ENCODE data around the gene SDK2.
"Not testable (repeated sequence)": the region's sequence is repeated elsewhere in the genome, so short reads cannot be mapped to it uniquely, and the experiment has no call there.

The SDK2 gene

GRCh38 chr17:73474370-73474988 lies 169.8 kb downstream of the SDK2 start:
- DNase-seq: no peak

GRCh38 chr17:73472715-73473114 lies 171.5 kb downstream of the SDK2 start:
- DNase-seq: not testable (repeated sequence)

GRCh38 chr17:73471924-73472323 lies 172.3 kb downstream of the SDK2 start:
- no peak for DNase-seq

DNA sequence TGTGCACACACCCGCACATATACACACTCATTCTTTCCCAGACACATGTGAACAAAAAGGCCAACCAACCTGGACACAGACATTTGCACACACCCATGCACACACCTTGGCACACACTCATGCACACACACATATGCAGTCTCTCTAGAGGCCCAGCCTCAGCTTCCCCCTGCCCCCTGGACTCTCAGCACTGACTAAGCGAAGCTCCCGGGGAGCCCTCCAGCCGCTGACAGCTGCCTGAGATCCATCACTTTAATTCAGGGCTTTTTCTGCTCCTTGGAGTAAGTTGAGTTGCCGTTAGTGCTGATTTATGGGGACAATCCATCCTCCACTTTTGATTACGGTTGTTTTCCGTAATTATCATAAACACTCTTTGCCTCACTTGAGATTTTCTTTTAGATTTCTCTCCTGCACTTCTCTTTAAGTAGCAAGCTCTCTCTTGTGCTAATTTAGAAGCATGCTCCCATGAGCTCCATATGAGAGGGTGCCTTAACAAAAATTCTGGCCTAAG lies 173.9 kb downstream of the SDK2 start:
- DNase-seq: no peak

DNA sequence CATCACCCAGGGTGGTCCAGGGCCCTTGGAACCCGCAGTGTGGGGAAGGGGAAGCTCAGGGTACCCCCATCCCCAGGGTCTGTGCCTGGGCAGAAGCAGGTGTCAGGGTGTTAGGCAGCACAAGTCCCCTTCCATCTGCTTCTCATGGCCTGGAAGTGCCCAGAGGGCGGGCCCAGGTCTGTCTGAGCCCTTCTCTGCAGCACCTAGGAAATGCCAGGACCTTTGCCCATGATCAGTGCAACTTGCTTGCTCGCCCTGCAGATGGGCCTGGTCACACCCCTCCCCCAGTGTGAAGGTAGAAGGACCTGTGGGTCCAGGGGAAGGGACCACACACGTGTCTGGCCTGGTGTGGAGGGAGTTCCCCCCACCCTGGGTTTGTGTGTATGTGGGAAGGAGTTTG lies 174.9 kb downstream of the SDK2 start:
- no peak for DNase-seq

DNA sequence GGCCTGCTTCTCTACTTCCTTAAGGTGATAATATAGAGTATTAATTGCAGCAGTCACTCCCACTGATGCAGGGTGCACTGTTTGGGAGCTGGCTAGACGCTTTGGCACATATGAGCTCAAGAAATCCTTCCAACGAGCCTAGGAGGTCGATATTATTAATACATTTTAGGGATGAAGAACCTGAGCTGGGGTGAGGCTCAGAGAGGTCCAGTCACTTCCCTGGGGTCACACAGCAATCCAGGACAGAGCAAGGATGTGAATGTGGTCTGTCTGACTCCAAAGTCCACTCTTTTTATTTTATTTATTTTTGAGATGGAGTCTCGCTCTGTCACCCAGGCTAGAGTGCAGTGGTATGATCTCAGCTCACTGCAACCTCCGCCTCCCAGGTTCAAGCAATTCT lies 176.0 kb downstream of the SDK2 start:
- no peak for DNase-seq

DNA sequence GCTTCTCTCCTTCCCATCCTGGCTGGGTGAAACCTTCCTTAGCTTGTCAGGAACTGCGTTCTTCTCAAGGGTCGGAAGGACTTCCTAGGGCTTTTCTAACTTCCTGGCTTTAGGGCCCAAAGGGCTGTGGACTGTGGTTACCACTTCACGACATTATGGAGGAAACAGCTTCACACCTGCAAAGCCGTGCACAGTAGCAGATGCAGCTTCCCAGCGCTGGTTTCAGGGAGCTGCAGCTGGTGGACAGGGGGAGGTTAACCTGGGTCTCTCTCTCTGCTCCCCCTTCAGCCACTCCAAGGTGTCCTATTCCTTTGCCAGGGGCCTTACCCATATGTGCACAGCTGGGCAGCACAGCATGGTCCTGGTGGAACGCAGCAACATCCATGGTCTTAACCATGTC lies 176.6 kb downstream of the SDK2 start:
- DNase-seq: no peak

- DNase-seq: no peak
Observed at GRCh38 chr17:73466704-73467433, 177.4 kb downstream of the SDK2 start.

DNA sequence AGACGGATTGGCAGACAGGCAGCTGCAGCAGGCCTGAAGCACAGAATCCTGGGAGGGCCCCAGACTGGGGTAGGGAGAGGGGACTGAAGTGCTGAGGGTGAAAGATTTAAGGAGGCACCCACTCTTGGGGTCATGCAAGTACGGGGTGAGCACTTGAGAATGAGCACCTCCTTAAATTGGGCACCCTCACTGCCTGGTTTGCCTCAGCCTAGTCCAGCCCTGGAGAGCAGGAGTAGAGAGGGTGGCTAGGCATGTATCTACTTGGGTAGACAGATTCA lies 178.4 kb downstream of the SDK2 start:
- DNase-seq: no peak

GRCh38 chr17:73465130-73465952 lies 178.9 kb downstream of the SDK2 start:
- DNase-seq: no peak

- no peak for DNase-seq
Observed at GRCh38 chr17:73464447-73464846, 179.8 kb downstream of the SDK2 start.

GRCh38 chr17:73463821-73464220 lies 180.4 kb downstream of the SDK2 start:
- DNase-seq: no peak

GRCh38 chr17:73462823-73463222 lies 181.4 kb downstream of the SDK2 start:
- DNase-seq: no peak

DNA sequence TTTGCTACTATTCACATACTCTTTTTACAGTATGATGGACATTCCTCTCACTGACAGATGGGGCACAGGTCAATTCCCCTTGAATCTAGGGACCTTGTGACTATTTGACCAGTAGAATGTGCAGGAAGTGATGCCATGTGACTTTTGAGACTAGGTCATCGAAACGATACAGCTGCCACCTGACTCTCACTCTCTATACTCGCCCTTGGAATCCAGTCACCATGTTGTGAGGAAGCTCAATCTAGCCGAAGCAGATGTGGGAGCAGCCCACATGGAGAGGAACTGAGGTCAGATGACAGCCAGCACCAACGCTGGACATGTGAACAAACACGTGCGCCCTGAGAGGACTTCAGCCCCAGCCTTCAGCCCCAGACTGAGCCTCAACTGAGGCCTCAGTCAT lies 184.3 kb downstream of the SDK2 start:
- DNase-seq: no peak

DNA sequence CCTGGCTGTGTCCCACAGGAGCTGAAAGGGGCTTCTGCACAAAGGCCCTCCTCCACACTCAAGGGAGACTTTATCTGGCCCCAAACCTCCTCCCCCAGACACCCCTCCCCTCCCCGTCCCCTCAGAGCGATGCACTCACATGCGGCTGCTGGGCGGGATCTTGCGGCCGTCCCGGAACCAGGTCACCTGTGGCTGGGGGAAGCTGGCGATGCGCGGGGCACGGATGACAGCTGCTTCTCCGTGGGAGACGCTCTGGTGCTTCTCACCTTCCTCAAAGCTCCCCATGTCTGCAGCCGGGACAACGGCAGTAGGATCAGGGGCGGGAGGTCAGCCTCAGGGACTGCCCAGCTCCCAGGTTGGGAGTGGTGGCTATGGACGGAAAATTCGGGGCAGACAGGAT lies 188.5 kb downstream of the SDK2 start:
- no peak for DNase-seq

DNA sequence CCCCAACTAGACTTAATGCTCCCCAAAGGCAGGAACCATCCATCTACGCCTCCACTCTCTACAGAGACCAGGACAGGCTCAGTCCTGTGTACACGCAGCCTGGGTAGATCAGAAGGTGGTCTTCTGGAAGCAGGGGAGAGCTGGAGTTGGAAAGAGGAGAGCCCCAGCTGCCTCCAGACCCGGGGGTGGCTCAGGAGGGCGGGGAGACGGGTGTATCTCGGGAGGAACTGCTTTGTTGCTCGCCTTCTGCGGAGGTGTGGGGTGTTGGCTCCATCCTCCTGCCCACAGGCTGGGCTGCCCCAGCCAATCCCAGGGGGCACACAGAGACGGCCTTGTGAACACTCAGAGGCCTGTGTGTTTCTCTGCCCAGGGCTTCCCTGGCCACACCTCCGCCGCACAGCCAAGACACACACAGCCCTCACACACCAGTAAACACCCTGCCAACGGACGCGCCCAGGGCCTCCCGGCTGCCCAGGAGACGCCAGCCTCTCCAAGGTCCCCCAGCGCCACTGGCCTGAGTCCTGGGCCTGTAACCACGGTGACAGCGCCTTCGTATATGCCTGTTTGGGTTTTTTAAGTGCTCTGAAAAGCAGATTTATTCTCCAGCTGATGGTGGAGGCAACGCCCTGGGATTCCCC lies 189.1 kb downstream of the SDK2 start:
- DNase-seq: no peak

- DNase-seq: not testable (repeated sequence)
Observed at GRCh38 chr17:73453494-73453893, 190.8 kb downstream of the SDK2 start.

GRCh38 chr17:73453090-73453489 lies 191.2 kb downstream of the SDK2 start:
- no peak for DNase-seq

GRCh38 chr17:73452009-73452408 lies 192.2 kb downstream of the SDK2 start:
- no peak for DNase-seq

DNA sequence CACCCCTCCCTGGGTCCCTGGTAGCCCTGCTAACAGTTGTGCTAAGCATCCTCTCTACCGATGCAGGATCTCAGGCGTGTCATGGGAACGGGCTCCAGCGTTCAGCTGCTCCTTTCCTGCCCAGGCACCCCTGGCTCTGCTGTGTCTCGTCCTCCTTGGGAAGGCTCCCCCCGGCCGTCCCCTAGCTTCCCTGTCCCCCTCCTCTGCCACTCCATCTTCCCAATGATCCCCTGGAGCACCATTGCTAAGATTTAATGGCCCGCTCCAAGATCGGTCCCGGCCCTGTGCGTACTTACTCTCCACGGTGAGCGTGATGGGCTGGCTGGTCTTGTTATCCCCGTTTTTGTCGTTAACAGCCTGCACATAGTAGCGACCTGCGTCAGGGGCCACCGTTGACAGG lies 196.9 kb downstream of the SDK2 start:
- no peak for DNase-seq

DNA sequence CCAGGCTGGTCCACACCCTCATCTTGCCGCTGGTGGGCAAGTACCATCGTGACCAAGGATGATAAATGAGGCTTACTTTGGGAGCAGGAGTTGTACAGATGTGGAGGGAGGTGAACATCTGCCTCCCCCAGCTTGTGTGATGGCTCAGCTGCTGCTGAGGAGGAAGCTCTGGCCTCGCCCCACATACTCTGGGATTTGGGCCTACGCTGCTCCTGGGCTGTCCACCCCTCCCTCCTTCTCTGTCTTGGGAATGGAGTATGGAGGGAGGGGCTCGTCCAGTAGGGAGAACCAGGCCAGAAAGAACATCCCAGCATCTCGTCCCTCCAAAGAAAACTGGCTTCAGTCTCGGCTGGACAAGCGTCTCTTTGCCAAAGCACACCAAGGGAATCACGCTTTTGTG lies 197.6 kb downstream of the SDK2 start:
- no peak for DNase-seq

- no peak for DNase-seq
Observed at GRCh38 chr17:73445466-73445865, 198.8 kb downstream of the SDK2 start.

DNA sequence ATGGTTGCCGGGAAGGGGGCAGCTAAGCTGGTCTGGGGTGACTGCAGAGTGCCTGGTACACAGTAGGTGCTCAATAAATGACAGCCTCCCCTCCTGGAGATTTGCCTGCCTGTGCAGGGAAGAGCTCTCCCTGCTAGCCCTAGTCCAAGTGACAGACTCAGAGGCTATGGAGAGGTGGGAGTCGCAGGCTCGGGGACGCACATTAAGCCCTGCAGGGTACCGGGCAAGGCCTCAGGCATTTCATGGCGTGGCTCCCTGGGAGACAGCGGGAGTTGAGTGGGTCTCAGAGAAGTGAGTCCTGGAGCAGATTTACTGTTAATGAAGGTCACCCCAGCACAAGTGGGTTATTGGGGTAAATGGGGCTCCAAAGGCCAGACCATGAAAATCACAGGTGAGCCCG lies 200.2 kb downstream of the SDK2 start:
- no peak for DNase-seq

DNA sequence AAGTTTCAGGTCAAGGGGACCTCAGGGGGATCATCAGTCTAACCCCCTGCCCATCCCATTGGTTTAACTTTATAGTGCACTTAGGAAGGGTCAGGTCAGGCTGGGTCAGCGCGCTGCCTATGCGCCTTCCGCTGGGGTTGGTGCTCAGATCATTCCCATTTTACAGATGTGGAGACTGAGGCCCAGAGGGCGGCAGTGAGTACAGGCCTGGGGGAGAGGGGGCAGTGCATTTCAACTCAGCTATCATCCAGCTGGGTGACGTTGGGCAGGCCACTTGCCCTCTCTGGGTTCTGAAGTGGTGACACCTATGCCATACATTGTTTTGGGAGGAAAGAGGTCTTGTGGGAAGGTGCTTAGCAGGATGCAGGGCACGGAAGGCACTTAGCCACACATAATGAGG lies 204.6 kb downstream of the SDK2 start:
- DNase-seq: no peak
